HG03066 (cell line): ENCODE data around the gene AR.

Experiments used
- ATAC-seq: cut with Tn5 transposase; IDR thresholded peaks from one replicate; pipeline ENCODE4 v1.9.1; 2021; ENCODE audit warnings: low read depth; ENCODE audit not compliant: unreplicated experiment

Gene AR

GRCh38 chrX:67543818-67544217, at the start of gene AR:
Gene AR (plus strand): TSS chrX:67544021. CDS start chrX:67545147, 1,126 bp downstream.
- ATAC-seq: no peak

GRCh38 chrX:67500617-67501016, 43.2 kb upstream of the AR start:
- ATAC-seq: no peak

- no peak for ATAC-seq
Observed at GRCh38 chrX:67503004-67503403, 40.8 kb upstream of the AR start.

- ATAC-seq: no peak
Observed at GRCh38 chrX:67503453-67503852, 40.4 kb upstream of the AR start.

- ATAC-seq: no peak
Observed at GRCh38 chrX:67520671-67521070, 23.1 kb upstream of the AR start.

GRCh38 chrX:67523002-67523681, 20.7 kb upstream of the AR start:
- ATAC-seq: no peak

- no peak for ATAC-seq
Observed at GRCh38 chrX:67523932-67524331, 19.9 kb upstream of the AR start.

GRCh38 chrX:67524428-67524827, 19.4 kb upstream of the AR start:
- no peak for ATAC-seq

GRCh38 chrX:67524950-67525691, 18.7 kb upstream of the AR start:
- no peak for ATAC-seq

GRCh38 chrX:67536564-67536963, 7.3 kb upstream of the AR start:
- ATAC-seq: no peak

- ATAC-seq: no peak
Observed at GRCh38 chrX:67538383-67538782, 5.4 kb upstream of the AR start.

- no peak for ATAC-seq
Observed at GRCh38 chrX:67544281-67545035, 637 bp downstream of the AR start.

- no peak for ATAC-seq
Observed at GRCh38 chrX:67545036-67545821, 1.4 kb downstream of the AR start.

GRCh38 chrX:67545893-67546495, 2.2 kb downstream of the AR start:
- no peak for ATAC-seq

GRCh38 chrX:67546496-67547423, 2.9 kb downstream of the AR start:
- no peak for ATAC-seq

GRCh38 chrX:67555578-67556203, 11.9 kb downstream of the AR start:
- ATAC-seq: no peak

- ATAC-seq: no peak
Observed at GRCh38 chrX:67558267-67558666, 14.4 kb downstream of the AR start.

GRCh38 chrX:67563469-67564448, 19.9 kb downstream of the AR start:
- no peak for ATAC-seq
